T-helper 1 cell (primary cell): Measurements from ENCODE around the gene ZDHHC20.

Experiments
- DNase-seq, 5 donors: peaks; one replicate each; pipeline ENCODE4 v3.0.0-alpha.2; 2012 to 2020

Gene ZDHHC20

DNA sequence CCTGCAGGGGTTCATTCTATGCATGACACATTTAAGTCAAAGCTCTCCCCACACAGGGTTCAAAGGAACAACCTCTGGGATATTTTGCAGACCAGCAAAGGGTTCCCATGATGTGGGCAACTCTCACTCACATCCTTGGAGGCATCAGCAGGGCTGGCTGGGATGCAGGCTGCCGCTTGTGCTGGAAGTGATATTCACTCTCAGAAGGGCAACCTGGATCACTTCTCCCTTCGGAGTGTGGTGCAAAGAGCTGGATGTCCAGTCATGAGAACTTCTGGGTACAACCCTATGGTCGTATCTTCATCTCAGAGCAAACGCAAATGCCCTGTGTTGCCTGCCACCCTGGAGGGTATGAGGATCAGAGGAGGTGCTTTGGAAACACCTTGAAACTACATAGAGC lies 98.6 kb downstream of the ZDHHC20 start:
- no peak for DNase-seq

DNA sequence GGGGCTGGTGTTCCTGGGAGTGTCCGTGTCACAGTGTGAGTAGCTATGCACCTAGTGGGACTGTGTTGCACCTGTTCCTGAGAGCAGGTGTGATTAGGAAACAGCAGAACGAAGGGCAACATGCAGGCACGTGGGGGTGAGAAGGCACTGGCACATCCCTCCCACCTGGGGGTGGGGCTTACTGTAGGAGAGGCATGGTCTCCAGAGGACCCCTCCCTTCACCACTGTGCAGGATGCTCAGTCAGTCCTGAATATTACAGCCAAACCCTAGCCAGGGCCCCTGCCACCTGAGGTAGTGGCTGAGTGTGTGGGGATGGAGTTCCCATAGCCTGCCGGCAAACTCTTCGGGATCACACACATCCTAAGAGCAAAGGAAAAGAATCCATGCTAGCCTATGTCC lies 99.2 kb downstream of the ZDHHC20 start:
- DNase-seq, result no peak

DNA sequence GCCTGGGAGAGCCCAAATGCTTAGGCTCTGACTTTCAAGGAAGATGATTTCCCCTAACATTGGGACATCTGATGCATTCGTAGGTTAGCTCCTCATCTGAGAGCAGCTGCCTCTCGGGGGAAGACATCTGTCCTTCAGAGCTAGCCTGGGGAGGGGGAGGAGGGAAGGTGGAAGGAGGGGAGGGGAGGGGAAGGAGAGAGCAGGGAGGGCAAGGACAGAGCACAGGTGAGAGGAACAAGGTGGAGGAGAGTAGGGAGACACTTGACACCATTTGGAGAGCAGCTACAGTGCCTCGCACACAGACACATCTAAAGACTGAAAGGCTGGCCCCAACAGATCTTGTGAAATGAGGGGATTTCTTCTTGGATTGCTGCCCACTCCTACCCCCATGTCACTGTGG lies 103.8 kb downstream of the ZDHHC20 start:
- no peak for DNase-seq

DNA sequence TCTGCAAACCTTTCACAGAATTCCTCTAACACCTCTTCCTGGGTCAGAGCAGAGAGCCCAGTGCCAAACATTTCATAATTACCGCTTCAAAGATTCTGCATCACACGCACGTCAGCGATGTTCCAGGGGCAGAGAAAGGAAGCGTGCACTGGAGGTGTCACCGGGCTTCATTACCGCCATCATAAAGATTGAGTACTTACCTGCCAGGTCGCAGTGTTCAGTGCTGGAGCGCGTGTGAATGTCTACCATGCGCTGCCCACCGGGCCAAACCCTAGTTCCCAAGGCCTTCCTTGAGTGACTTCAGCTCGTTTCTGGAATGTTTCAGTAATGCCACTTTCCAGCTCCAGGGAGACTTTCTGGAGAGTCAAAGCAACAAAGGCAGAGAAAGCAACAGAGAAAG lies 104.4 kb downstream of the ZDHHC20 start:
- DNase-seq, result no peak

DNA sequence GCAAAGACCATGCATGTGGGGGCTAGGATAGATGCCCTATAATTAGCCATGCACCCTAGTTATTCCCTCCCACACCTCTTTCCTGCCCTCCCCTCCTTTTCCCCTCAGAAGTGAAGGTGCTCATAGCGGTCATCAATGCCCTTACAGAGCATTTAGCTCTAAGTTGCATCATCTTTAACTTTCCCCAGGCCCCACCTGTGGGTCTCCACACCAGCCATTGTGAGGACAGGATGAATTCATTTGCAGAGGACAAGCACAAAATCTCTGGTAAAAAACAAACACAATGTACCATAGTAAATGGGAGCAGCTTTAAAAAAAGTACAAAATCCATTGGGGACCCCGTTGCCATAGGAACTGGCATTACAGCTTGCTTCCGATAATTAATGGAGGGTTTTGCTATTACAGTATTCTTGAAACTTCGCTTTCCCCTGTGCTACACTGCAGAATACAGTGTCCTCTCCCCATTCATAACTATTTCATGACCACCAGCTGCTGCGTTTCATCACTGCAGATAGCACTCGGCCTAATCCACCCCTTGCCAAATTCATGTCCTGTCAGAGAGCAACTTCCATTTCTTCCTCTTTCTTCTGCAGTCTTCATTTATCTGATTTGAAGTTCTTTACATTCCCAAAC lies 110.5 kb downstream of the ZDHHC20 start:
- DNase-seq, result no peak

DNA sequence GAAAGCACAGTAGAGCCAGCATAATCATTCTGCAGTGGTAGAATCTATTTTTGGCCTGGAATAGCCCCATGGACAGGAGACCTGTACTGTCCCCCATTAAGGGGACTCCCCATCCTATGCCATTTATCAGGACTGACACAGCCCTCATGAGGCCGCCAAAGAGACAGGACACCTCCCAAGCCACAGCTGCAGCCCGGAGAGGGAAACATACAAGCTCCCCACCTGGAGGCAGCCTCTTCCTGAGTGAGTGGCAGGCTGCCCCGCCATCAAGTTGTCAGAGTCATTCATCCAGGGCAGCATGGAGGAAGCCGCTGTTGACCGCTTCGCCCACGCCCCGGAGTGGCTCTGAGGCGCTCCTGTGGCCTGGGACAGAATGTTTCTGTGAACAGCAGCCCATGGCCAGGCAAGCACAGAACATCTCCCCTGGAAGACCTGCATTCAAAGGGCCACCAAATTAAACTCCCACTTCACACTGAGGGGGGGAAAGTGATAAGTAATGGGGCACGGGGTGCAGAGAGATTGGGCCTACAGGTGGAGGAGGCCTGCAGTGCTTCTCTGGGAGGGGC lies 111.3 kb downstream of the ZDHHC20 start:
- no peak for DNase-seq

DNA sequence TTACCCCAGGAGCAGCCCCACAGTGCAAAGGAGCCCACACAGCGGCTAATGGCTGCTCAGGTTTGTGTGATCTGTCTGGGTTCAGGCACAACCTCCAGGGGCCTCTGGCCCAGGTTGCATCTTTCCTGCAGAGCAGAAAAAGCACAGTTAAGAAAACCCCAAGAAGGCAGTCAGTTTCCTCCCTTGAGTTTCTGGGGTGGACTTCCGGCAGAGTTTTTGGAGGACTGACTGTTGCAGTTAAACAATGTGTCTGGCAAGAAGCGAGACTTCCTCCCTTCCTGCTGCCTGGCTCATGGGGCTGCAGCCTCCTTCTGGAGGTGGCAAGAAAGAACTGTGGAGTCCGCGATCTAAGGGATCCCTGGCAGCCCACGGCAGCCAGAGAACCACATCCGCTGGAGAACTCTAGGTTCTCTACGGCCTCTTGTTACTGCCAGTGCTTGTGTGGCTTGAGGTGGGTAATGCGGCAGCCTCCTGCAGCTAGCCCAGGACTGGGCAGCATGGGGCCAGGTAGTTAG lies 114.4 kb downstream of the ZDHHC20 start:
- DNase-seq, result peak in 2 of 5 donors; percentile 10 to 79

DNA sequence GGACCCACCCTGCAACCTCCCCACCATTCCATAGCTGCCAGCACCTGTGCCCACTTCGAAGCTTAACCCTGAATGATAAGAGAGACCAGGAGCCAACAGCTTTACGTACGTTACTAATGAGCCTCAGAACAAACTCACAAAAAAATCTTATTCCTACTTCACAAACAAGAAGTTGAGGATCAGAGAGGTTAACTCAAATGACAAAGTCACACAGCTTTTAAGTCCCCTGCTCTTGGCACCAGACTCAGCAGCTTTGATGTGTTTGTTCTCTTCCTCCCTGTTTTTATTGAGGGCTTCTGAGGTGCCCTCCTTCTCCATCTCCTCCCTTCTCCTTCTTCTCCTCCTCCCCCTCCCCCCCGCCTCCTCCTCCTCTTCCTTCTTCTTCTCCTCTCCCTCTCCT lies 115.4 kb downstream of the ZDHHC20 start:
- no peak for DNase-seq

DNA sequence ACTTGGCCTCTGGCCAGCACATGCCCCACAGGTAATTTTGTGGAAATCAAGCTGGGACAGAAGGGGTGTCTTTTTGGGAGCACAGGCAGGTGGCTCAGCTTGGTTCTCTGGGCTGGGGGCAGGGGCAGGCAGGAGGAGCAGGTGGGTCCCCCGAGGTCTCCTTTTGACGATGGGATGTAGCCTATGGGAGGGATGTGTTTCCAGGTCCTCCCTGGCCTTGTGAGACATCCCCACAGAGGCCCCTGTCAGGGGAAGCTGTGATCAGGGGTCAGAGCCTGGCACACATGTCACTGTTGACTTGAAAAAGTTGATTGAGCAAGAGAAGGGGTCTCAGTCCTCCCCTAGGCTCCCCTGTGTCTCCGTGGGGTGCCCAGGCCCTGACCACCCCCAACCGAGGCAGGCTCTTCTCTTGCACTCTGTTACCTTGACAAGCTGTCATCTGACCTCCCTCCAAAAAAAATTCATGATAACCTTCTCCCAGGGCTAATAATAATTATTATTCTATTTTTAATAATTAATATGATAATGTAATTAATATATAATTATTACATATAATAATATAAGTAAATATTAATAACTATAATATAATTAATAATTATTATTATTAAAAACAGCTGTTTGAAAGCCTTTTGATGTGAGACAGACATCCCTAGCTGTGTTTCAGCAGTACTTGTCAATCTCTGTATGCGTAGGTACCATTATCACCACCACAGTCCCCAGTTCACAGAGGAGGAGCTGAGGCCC lies 116.2 kb downstream of the ZDHHC20 start:
- DNase-seq, result no peak

DNA sequence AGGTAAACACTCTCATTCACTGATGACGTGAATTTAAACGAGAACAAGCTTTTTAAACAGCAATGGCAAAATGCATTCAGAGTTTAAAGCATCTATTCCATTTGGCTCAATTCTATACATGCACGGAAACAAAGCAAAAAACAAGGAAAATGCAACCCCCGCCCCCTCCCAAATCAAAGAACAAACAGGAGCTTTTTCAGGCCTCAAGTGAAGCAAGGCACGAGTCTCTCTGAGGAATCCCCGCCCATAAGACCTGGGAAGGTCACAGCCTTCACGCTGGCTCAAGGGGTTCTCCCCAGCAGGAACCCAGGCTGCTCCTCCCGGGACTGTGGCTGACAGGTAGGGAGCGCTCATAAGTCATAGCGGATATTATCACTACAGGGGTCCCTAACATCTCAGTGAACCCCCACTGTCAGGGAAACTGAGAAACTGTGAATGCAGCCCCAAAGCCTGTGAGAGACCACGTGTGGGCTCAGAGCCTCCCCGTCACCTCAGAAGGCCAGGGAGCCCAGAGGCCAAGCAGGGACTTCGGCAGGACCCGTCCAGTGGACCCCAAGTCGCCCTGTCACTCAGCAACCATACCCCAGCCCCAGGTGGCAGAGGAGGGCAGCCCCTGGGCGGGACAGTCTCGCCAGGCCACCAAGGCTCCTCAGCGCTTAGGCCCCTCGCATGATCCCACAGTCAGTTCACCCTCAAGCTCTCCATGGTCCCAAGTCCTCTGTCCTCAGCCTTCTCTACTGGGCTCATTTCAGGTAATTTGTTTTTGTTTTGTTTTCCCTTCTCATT lies 117.3 kb downstream of the ZDHHC20 start:
- DNase-seq, result no peak

DNA sequence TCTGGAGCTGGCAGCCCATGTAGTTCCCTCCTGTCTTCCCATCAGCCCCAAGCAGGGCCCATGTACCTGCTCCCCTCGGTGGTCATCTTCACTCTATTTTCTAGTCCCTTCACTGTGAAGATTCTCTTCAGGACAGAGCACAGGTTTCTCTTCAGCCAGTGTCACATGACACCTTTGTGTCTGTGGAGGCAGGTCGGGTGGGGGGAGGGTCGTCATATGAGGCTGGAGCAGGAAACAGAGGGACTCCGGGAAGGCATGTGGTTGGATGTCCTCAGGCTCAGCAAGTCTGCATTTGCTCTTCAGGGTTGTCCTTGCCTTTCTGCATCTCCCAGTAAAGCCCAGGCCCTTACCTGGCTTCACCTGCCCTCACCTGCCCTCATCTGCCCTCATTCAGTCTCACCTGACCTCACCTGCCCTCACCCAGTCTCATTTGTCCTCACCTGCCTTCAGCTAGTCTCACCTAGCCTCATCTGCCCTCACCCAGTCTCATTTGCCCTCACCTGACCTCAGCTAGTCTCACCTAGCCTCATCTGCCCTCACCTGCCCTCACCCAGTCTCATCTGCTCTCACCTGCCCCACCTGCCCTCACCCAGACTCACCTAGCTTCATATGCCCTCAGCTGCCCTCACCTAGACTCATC lies 120.3 kb downstream of the ZDHHC20 start:
- no peak for DNase-seq

DNA sequence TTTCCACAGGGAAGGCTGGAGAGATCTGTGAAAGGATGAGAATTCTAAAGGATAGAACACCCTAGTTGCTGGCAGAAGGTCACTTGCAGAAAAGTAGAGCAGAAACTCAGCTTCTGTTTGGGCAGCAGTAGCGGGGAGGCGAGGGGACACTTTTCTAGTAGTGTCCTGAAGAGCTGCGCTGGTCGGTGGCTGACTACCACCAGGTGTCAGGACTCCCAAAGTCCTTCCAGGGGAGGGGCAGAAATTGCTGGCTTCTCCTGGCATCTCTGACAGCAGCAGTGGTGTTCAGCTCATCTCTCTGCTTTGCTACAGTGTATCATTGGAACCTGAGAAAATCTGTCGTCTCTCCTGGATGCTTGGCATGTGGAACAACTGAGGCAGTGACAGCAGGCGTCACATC lies 120.9 kb downstream of the ZDHHC20 start:
- DNase-seq, result no peak

DNA sequence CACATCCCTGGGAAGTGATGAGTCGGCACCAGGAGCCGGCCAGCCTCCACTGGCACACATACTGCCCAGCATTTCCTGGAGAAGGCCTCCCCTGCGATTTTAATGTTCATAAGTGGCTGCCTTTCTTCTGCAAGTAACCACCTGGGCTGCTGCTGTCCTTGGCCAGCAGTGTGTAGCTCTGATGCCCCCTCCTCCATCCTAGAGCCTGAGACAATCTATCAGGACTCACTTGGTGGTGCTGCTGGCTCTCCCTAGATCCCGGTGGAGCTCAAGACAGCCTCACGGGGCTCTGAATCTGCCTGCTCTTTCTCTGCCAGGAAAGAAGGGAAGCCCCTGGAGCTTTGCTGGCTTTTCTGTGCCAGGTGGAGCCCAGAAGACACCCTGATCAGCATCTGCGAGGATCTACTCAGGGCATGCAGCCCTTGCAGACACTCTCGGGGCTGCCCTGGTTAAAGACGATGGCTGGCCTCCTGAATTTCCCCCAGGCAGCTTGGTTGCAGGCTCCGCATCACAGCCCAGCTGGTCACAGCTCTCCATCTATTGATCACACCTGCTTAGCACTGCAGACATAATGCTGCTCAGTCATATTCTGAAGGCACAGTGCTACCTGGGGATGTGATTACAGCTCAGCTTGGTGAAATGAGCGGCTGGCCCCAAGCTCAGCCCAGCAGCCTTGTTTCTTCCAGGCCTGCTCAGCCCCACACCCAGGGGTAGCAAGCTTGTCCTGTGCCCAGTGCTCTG lies 122.3 kb downstream of the ZDHHC20 start:
- no peak for DNase-seq

DNA sequence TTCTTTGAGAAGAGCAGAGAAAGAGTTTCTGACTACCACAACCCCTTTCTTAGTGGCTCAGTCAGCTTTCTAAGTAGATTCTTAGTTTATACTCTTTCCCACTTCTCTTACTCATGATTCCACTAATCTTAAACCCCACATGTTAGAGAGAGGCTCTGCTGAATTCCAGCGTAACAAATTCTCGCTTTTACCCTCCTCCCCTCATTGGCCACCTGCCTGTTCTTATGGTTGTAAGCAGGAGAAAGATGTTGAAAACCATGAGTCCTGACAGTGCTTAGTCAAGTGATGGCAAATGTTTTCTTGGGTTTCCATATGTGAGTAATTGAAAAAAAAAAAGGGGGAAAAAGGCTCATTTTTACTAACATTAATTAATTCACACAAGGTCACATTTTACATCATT lies 125.9 kb downstream of the ZDHHC20 start:
- no peak for DNase-seq

DNA sequence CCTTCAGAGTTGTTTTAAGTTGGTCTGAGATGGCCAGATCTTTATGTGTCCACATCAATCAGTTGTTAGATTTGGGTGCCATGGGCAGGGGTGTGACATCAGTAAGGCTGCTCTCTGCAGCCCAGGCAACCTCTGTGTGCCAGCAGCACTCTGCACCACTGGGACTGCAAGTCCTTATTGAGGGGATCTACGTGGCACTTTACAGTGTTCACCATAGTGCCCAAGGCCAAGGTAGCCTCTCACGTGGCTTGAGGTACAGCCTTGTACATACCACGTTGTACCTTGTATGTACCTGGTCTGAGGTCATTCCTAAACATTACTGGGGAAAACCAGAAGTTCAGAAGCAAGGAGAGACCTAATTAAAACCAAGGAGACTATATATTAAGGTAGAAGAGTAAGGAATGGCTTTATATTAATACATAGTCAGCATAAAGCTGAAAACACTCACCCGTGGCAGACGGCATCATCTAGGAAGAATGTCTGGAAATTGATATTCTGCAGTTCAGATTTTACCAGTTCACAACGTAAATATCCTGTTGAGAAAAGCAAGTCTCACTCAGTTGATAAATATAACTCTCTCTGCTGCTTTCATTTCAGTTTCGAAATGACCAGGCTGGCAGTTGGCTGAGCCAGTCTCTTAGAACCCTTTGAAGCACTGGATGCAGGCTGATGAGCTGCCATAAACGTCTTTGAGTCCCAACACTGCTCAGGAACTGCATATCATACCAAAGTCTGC lies 128.8 kb downstream of the ZDHHC20 start:
- DNase-seq, result peak in 1 of 5 donors; percentile 79

DNA sequence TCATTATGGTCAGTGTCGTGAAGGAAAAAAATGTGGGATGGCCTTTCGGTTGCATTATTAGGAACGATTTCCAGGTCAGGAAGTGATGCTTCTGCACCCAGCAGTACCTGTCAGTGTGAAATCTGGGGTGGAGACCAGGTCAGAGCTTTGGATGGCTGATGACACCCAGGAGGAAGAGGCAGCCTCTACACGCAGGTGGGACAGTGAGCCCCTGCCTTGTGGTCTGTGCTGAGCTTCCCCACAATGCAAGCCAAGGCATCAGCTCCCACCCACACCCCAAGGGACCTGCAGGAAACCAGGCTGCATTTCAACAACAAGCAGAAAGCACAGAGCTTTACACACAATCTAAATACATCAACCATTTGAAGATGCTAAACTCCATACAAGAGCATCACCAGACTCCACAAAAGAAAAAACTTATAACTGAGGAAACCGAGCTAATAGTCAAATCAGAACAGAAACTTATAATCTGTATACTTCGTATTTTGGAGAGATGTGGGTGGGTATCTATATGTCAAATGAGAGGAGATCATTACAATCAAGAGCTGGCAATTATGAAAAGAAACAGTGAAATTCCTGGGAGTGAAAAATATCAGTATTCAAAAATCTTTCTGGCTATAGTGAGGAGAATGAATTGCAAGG lies 130.1 kb downstream of the ZDHHC20 start:
- DNase-seq, result peak in 1 of 5 donors; percentile 21

DNA sequence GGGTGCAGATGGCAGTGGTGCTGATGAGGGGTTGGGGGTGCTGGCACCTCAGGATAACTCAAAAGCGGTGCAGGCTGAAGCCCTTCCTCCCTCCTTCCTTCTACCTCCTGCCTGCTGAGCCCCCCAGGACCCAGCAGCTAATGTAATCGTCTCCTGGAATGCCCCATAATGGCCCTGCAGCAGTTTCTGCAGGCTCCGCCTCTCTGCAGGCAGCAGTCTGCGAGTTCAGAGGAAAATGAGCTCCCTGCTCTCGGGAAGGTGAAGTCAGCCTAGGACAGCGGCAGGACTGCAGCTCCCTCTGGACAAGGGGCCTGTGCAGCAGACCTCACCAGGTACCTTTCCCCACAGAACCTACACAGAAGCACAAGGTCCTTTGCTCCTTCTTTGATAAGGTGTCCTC lies 130.9 kb downstream of the ZDHHC20 start:
- DNase-seq, result no peak

DNA sequence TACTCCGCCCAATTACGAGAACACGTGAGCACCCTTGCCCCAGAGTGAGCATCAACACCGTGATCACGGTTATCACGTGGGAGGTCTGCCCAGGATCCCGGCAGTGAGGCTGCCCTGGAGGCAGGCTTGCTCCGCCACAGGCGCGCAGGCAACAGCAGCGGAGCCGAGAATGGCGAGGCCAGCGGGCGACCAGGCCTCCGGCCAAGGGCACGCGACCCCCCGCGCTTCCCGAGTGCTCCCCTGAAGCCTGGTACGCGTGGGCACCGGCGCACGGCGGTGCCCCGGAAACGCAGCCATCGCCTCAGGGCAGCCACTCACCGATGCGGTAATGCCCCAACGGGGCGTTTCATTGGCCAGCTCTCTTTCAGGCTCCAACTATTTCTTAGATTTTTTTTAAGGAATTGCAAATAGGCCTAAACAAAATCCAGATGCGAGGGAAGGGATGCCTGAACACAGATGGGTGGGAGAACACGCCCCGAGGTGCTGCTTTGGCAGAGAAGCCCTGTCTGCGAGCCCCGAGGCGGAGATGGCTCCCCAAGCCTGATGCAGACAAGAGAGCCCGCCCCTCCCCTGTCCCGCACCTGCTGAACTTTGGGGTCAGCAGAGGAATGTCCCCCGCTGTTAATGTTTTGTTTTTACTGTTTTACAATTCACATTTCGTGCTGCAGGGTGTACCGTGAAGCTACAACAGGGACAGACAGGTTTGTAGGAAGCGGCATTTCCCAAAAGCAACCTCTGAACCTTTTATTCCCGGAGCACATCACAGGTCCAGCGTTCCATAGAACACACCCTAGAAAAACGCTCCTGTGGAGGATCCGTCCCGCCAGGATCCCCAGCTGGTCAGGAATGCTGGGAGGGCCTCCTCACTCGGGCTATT lies 132.7 kb downstream of the ZDHHC20 start:
- DNase-seq, result no peak

DNA sequence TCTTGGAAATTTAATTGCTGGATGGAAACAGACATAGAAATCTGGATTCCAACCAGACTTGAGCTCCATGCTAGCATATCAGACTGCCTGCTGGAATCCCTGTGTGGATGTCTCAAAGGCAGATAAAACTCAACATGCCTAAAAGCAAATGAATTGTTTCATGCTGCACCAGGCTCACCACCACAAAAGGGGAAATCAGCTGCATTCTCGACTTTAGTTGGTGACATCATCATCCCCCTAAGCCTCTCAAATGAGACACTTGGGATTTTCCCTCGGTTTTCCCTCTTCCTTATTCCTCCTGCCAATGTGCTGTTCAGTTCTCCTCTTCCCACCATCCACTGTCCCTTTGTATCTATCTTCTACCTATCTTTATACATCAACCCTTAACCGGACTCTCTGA lies 134.3 kb downstream of the ZDHHC20 start:
- no peak for DNase-seq

DNA sequence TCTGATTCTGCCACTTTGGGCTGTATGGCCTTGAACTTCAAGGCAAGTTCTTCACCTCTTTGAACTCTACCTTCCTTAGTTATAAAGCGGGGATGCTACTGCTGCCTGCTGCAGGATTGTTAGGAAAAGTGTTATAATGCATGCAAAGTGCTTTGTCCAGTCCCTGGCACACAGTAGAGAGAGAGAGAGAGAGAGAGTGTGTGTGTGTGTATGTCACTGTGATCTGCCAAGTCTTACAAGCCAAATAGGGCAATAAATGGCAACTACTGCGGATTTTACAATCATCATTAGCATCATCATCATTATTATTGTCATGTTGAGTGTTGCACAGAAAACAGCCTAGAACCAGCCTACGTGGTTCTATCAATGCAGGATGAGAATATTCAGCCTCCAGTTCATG lies 136.1 kb downstream of the ZDHHC20 start:
- DNase-seq, result no peak
